Endodermal cell (in vitro differentiated cells): ENCODE measurements around the gene THRA. TPM values are rescaled to one million over a fixed set of nuclear protein-coding genes. Genes with fewer than 3 reads are reported as not detected.
A peak's percentile ranks its signal among the peaks of the same experiment; 100 is the strongest.

ENCODE experiments used
- DNase-seq: peaks from one replicate; pipeline ENCODE4 v3.0.0-alpha.2; 2017
- H3K27ac ChIP-seq: 2 replicates; pipeline ENCODE4 v1.5.1; 2013; ENCODE audit warnings: mild to moderate bottlenecking, low read depth, low read length, moderate library complexity
- H3K27me3 ChIP-seq: 2 replicates; pipeline ENCODE4 v1.6.1; 2013; ENCODE audit warnings: mild to moderate bottlenecking, low read length, moderate library complexity; ENCODE audit not compliant: insufficient read depth, control insufficient read depth, poor library complexity, severe bottlenecking
- H3K36me3 ChIP-seq: 2 replicates; pipeline ENCODE4 v1.7.0; 2013; ENCODE audit warnings: mild to moderate bottlenecking, low read length, moderate library complexity; ENCODE audit not compliant: control insufficient read depth, insufficient read depth
- H3K4me1 ChIP-seq: one replicate; pipeline ENCODE4 v1.7.0; 2013; ENCODE audit warnings: low read length; ENCODE audit not compliant: control insufficient read depth, insufficient read depth
- H3K4me3 ChIP-seq: 2 replicates; pipeline ENCODE4 v1.5.1; 2013; ENCODE audit warnings: mild to moderate bottlenecking, low read length, moderate library complexity
- H3K9ac ChIP-seq: 2 replicates; pipeline ENCODE4 v1.6.1; 2013; ENCODE audit warnings: mild to moderate bottlenecking, low read length, moderate library complexity; ENCODE audit not compliant: poor library complexity, severe bottlenecking; ENCODE audit errors: extremely low read depth
- H3K9me3 ChIP-seq: 2 replicates; pipeline ENCODE4 v1.6.1; 2013; ENCODE audit warnings: mild to moderate bottlenecking, low read length, moderate library complexity; ENCODE audit not compliant: control insufficient read depth
- H3K27ac Mint-ChIP-seq: 2 replicates; pipeline ENCODE4 v1.8.0; 2020; ENCODE audit warnings: mixed read lengths
- H3K27me3 Mint-ChIP-seq: 2 replicates; pipeline ENCODE4 v1.8.0; 2021; ENCODE audit warnings: mild to moderate bottlenecking, mixed read lengths; ENCODE audit not compliant: insufficient read depth
- H3K36me3 Mint-ChIP-seq: 2 replicates; pipeline ENCODE4 v1.8.0; 2020; ENCODE audit warnings: low read depth, mixed read lengths
- H3K4me1 Mint-ChIP-seq: 2 replicates; pipeline ENCODE4 v1.8.0; 2020; ENCODE audit warnings: mixed read lengths
- H3K4me3 Mint-ChIP-seq: 2 replicates; pipeline ENCODE4 v1.8.0; 2020; ENCODE audit warnings: mild to moderate bottlenecking, moderate library complexity, mixed read lengths
- H3K9me3 Mint-ChIP-seq: 2 replicates; pipeline ENCODE4 v1.8.0; 2020; ENCODE audit warnings: mild to moderate bottlenecking, mixed read lengths
- WGBS, 2 experiments: methylation state at CpG; one replicate each; pipeline versions ENCODE4 v1.1.5 to v1.1.7; 2013; ENCODE audit warnings: missing lambda C conversion rate in 2 of 2, mixed read lengths in 1 of 2; ENCODE audit not compliant: insufficient coverage in 1 of 2, insufficient read length in 1 of 2; 5-methylcytosine and 5-hydroxymethylcytosine counted together
- total RNA-seq, 2 donors: library from RNA; stranded (reverse); fragmentation: NEBNext Ultra II Directional in 1 of 2; extraction: Animal tissue kit (Norgen Biotek cat#: 25700) in 1 of 2; gene quantifications; 2 replicates in 1 of 2; 3 replicates in 1 of 2; pipeline ENCODE4 v1.2.1, GENCODE V29; 2021
- TF ChIP-seq, protein P1 (sequence below): fragments of 200-600 bp; sonication (generic); conservative IDR thresholded peaks from 2 replicates; pipeline ENCODE4 v1.5.0; 2021; ENCODE audit warnings: antibody characterized with exemption, mild to moderate bottlenecking

THRA gene
- total RNA-seq, 2 donors from 2014 or later = 12.7 to 14.4 TPM

- H3K4me3 ChIP-seq = no peak overlapping the region
- peak; percentile 50 for DNase-seq
Measured at GRCh38 chr17:40070709-40071312, 8.0 kb downstream of the THRA start.

GRCh38 chr17:40071313-40072039 is 8.7 kb downstream of the THRA start:
- no peak overlapping the region for H3K9ac ChIP-seq
- peak; percentile 76 for DNase-seq
- H3K27me3 ChIP-seq = no peaks in the 10 kb centered on the region
- peaks cover 43% of the 10 kb centered on the region for H3K4me1 ChIP-seq
- Mint-ChIP-seq H3K27ac (no peak overlapping the region), H3K4me1 (peaks cover 63% of the 10 kb centered on the region), H3K4me3 (no peak overlapping the region), H3K36me3 (peaks cover 3% of the 10 kb centered on the region), H3K27me3 (peaks cover 3% of the 10 kb centered on the region), H3K9me3 (no peaks in the 10 kb centered on the region)
- peak overlapping the region; percentile 68 for H3K27ac ChIP-seq
- H3K36me3 ChIP-seq = no peaks in the 10 kb centered on the region
- WGBS, 2 experiments = 90 to 93% methylated on average over 11 to 16 of the region's 16 CpGs
- TF ChIP-seq, protein P1, sequence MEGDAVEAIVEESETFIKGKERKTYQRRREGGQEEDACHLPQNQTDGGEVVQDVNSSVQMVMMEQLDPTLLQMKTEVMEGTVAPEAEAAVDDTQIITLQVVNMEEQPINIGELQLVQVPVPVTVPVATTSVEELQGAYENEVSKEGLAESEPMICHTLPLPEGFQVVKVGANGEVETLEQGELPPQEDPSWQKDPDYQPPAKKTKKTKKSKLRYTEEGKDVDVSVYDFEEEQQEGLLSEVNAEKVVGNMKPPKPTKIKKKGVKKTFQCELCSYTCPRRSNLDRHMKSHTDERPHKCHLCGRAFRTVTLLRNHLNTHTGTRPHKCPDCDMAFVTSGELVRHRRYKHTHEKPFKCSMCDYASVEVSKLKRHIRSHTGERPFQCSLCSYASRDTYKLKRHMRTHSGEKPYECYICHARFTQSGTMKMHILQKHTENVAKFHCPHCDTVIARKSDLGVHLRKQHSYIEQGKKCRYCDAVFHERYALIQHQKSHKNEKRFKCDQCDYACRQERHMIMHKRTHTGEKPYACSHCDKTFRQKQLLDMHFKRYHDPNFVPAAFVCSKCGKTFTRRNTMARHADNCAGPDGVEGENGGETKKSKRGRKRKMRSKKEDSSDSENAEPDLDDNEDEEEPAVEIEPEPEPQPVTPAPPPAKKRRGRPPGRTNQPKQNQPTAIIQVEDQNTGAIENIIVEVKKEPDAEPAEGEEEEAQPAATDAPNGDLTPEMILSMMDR = no peak
- H3K4me3 ChIP-seq = no peak overlapping the region
- no peaks in the 10 kb centered on the region for H3K9me3 ChIP-seq

More at GRCh38 chr17:40070709-40071312, 8.0 kb downstream of the THRA start:
- H3K27me3 ChIP-seq = no peaks in the 10 kb centered on the region
- WGBS, 2 experiments = 20 to 63% methylated on average over 2 to 8 of the region's 8 CpGs
- H3K9ac ChIP-seq = no peak overlapping the region
- H3K4me1 Mint-ChIP-seq = peaks cover 57% of the 10 kb centered on the region
- TF ChIP-seq, protein P1 = no peak
- no peaks in the 10 kb centered on the region for H3K9me3 ChIP-seq
- peaks cover 3% of the 10 kb centered on the region for H3K27me3 Mint-ChIP-seq
- no peak overlapping the region for H3K4me3 Mint-ChIP-seq
- H3K36me3 Mint-ChIP-seq = peaks cover 3% of the 10 kb centered on the region
- H3K9me3 Mint-ChIP-seq = no peaks in the 10 kb centered on the region
- no peaks in the 10 kb centered on the region for H3K36me3 ChIP-seq
- H3K27ac ChIP-seq = peak overlapping the region; percentile 68
- H3K27ac Mint-ChIP-seq = no peak overlapping the region
- peaks cover 40% of the 10 kb centered on the region for H3K4me1 ChIP-seq

GRCh38 chr17:40072040-40072734 is 9.4 kb downstream of the THRA start:
- Histone ChIP-seq H3K4me3 (no peak overlapping the region), H3K9me3 (no peaks in the 10 kb centered on the region), H3K4me1 (peaks cover 50% of the 10 kb centered on the region), H3K27me3 (no peaks in the 10 kb centered on the region), H3K27ac (no peak overlapping the region), H3K9ac (no peak overlapping the region), H3K36me3 (no peaks in the 10 kb centered on the region)
- Mint-ChIP-seq H3K27me3 (peaks cover 3% of the 10 kb centered on the region), H3K27ac (no peak overlapping the region), H3K9me3 (no peaks in the 10 kb centered on the region), H3K36me3 (peaks cover 4% of the 10 kb centered on the region), H3K4me3 (no peak overlapping the region), H3K4me1 (peaks cover 70% of the 10 kb centered on the region)
- 84 to 86% methylated on average over 5 to 19 of the region's 19 CpGs for WGBS, 2 experiments
- peak; percentile 51 for DNase-seq
- TF ChIP-seq, protein P1 = no peak
